Measurements from ENCODE around the gene ENO2.
"Not testable (repeated sequence)": the region's sequence is repeated elsewhere in the genome, so short reads cannot be mapped to it uniquely, and the experiment has no call there.

GRCh38 chr12:6870304-6870703 is 44.1 kb upstream of the ENO2 start:
- TF ChIP-seq CTCF, EP300 (IDR thresholded peaks at IDR 0.05): not testable (repeated sequence)
